Memory B cell (primary cell): ENCODE measurements around the gene CCDC124.

ENCODE experiments used
- ATAC-seq: fragments of 150-1000 bp; cut with Tn5 transposase; 2 replicates; pipeline ENCODE4 v1.10.0; 2021; ENCODE audit warnings: low read depth, mild to moderate bottlenecking, moderate library complexity
- DNase-seq, 2 donors: peaks; one replicate each; pipeline ENCODE4 v3.0.0; 2022; ENCODE audit warnings: low spot score in 2 of 2
- H3K27ac Mint-ChIP-seq: one replicate; pipeline ENCODE4 v1.8.0; 2022; ENCODE audit warnings: mild to moderate bottlenecking, moderate library complexity, mixed read lengths
- H3K27me3 Mint-ChIP-seq: one replicate; pipeline ENCODE4 v1.8.0; 2022; ENCODE audit warnings: mixed read lengths
- H3K36me3 Mint-ChIP-seq: one replicate; pipeline ENCODE4 v1.8.0; 2022; ENCODE audit warnings: mild to moderate bottlenecking, mixed read lengths
- H3K4me1 Mint-ChIP-seq: one replicate; pipeline ENCODE4 v1.8.0; 2022; ENCODE audit warnings: mixed read lengths
- H3K4me3 Mint-ChIP-seq: one replicate; pipeline ENCODE4 v1.8.0; 2022; ENCODE audit warnings: mild to moderate bottlenecking, moderate library complexity, mixed read lengths
- H3K9me3 Mint-ChIP-seq: one replicate; pipeline ENCODE4 v1.8.0; 2022; ENCODE audit warnings: mixed read lengths

Gene CCDC124

DNA sequence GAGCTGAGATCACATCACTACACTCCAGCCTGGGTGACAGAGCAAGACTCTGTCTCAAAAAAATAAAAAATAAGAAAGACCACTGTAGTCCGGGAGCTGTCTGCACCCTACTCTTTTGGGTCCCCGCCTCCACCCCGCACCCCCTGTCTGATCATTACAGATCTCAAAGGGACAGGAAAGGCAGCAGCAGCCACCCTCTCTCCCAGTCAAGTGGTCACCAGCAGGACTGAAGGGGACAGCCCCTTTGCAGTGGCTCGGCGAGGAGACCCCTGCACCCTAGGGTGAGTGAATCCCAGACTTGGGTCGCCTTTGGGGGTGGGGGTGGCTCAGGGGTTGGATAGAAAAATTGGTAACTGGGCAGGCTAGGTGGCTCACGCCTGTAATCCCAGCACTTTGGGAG, 21.6 kb downstream of the CCDC124 start:
- Mint-ChIP-seq H3K27ac (no peak overlapping the region), H3K27me3 (peaks cover 27% of the 10 kb centered on the region), H3K36me3 (no peaks in the 10 kb centered on the region), H3K4me3 (no peak overlapping the region), H3K9me3 (no peaks in the 10 kb centered on the region), H3K4me1 (peaks cover 28% of the 10 kb centered on the region)
- ATAC-seq (no peak), DNase-seq (no peak)

DNA sequence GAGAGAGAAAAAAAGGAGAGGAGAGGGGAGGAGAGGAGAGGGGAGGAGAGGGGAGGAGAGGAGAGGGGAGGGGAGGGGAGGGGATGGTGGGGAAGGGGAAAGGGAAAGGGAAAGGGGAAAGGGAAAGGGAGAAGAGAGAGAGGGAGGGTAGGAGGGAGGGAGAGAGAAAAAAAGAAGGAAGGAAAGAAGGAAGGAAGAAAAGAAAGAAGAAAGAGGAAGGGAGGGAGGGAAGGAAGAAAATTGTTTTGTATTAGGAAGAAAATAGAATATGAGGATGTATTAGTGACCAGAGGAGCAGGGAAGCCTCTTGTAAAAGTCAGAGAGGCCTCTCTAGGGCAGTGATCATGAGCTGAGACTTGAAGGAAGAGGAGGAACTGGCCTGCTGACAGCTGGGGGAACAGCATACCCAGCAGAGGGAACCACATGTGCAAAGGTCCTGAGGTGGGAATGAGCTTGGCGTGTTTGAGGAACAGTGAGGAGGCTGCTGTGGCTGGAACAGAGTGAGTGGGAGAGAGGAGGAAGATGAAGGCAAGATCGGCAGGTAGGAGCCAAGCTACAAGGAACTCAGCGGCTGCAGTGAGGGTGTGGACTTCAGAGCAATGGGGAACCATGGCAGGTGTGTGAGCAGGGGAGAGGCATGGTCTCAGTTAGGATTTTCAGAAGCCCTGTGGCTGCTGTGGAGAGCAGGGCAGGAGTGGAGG, 24.5 kb downstream of the CCDC124 start:
- Mint-ChIP-seq H3K9me3 (no peaks in the 10 kb centered on the region), H3K4me1 (peaks cover 8% of the 10 kb centered on the region), H3K4me3 (no peak overlapping the region), H3K36me3 (no peaks in the 10 kb centered on the region), H3K27ac (no peak overlapping the region), H3K27me3 (peaks cover 20% of the 10 kb centered on the region)
- no peak for DNase-seq
- ATAC-seq = no peak

GRCh38 chr19:17957885-17958284, 25.1 kb downstream of the CCDC124 start:
- peaks cover 18% of the 10 kb centered on the region for H3K27me3 Mint-ChIP-seq

GRCh38 chr19:17963936-17964691, 31.3 kb downstream of the CCDC124 start:
- Mint-ChIP-seq H3K27me3 (peaks cover 28% of the 10 kb centered on the region), H3K4me1 (peaks cover 6% of the 10 kb centered on the region), H3K27ac (no peak overlapping the region), H3K36me3 (no peaks in the 10 kb centered on the region), H3K9me3 (no peaks in the 10 kb centered on the region), H3K4me3 (no peak overlapping the region)
- no peak for DNase-seq
- ATAC-seq = no peak

More at GRCh38 chr19:17957885-17958284, 25.1 kb downstream of the CCDC124 start:
- ATAC-seq (no peak), DNase-seq (no peak)
- Mint-ChIP-seq H3K27ac (no peak overlapping the region), H3K4me1 (peaks cover 5% of the 10 kb centered on the region), H3K9me3 (no peaks in the 10 kb centered on the region), H3K4me3 (no peak overlapping the region), H3K36me3 (no peaks in the 10 kb centered on the region)

GRCh38 chr19:17965370-17966128, 32.7 kb downstream of the CCDC124 start:
- no peaks in the 10 kb centered on the region for H3K36me3 Mint-ChIP-seq
- no peaks in the 10 kb centered on the region for H3K9me3 Mint-ChIP-seq
- DNase-seq (no peak), ATAC-seq (no peak)
- peaks cover 29% of the 10 kb centered on the region for H3K27me3 Mint-ChIP-seq
- no peak overlapping the region for H3K4me3 Mint-ChIP-seq
- H3K27ac Mint-ChIP-seq = no peak overlapping the region
- H3K4me1 Mint-ChIP-seq = peaks cover 6% of the 10 kb centered on the region

DNA sequence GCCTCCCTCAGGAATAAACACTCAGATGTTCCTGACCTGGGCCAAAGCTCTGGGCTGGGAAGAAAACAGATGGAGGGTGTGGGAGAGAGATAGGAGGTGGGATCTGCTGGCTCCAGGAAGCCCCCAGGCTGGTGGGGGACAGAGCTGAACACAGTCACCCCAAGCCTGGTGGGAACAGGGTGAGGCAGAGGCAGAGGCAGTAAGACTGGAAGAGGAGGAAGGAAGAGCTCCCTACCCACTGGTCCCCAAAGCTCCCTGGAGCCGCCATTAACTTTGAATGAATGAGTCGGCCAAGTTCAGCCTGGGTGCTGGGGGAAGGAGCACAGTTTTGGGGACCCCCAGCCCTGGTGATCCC, 33.3 kb downstream of the CCDC124 start:
- Mint-ChIP-seq H3K27me3 (peaks cover 29% of the 10 kb centered on the region), H3K27ac (no peak overlapping the region), H3K4me3 (no peak overlapping the region), H3K36me3 (no peaks in the 10 kb centered on the region), H3K9me3 (no peaks in the 10 kb centered on the region), H3K4me1 (peaks cover 6% of the 10 kb centered on the region)
- DNase-seq (no peak), ATAC-seq (no peak)

GRCh38 chr19:17966550-17967256, 33.9 kb downstream of the CCDC124 start, which contains the start of gene KCNN1:
KCNN1 (plus strand) TSS chr19:17967107; CDS start chr19:17973889, 6,782 bp downstream.
- Mint-ChIP-seq H3K9me3 (no peaks in the 10 kb centered on the region), H3K36me3 (no peaks in the 10 kb centered on the region), H3K27me3 (peaks cover 29% of the 10 kb centered on the region), H3K4me3 (peak within 1 kb of the TSS; percentile 79), H3K27ac (no peak within 1 kb of the TSS), H3K4me1 (peaks cover 6% of the 10 kb centered on the region)
- DNase-seq (no peak), ATAC-seq (peak; percentile 41)

DNA sequence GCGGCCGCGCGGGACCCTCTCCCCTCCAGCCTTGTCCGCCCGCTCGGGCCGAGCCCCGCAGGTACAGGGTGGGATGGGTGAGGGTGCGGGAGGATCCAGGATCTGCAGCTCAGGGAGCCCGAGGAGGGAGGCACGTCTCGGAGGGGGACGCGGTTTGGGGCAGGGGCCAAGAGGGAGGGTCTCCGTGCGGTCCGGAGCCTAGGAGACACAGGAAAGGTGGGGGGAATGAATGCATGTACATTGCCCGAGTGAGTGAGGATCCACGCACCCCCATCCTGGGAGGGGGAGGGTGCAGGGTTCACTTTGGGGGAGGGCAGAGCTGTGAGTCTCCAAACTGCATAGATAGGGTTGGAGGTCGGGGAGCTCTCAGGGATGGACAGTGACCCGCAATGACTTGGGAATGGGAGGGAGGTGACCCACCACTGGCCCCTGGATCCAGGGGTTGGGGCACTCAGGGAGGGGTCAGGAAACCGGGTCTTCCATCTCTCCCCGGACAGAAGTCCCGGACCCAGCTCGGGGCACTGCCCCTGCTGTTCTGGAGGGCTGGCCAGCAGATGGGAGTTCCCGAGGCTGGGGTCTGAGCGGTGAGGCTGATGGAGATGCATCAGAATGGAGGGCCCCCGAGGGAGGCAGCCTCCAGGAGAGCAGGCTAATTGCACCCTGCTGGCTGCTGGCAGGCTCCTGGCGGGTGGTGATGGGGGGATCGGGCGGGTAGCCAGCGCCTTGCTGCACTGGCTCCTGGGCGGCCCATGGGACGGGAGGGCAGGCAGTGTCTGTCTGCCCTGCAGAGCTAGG, 34.6 kb downstream of the CCDC124 start:
- H3K4me3 Mint-ChIP-seq = peak overlapping the region; percentile 38
- peaks cover 29% of the 10 kb centered on the region for H3K27me3 Mint-ChIP-seq
- DNase-seq = no peak

GRCh38 chr19:17968362-17968761, 35.5 kb downstream of the CCDC124 start:
- Mint-ChIP-seq H3K27me3 (peaks cover 29% of the 10 kb centered on the region), H3K27ac (no peak overlapping the region), H3K4me1 (peaks cover 6% of the 10 kb centered on the region), H3K4me3 (no peak overlapping the region), H3K36me3 (no peaks in the 10 kb centered on the region), H3K9me3 (no peaks in the 10 kb centered on the region)
- no peak for ATAC-seq
- no peak for DNase-seq

More for the DNA sequence above, 34.6 kb downstream of the CCDC124 start:
- Mint-ChIP-seq H3K36me3 (no peaks in the 10 kb centered on the region), H3K9me3 (no peaks in the 10 kb centered on the region), H3K4me1 (peaks cover 6% of the 10 kb centered on the region), H3K27ac (no peak overlapping the region)
- ATAC-seq = no peak

DNA sequence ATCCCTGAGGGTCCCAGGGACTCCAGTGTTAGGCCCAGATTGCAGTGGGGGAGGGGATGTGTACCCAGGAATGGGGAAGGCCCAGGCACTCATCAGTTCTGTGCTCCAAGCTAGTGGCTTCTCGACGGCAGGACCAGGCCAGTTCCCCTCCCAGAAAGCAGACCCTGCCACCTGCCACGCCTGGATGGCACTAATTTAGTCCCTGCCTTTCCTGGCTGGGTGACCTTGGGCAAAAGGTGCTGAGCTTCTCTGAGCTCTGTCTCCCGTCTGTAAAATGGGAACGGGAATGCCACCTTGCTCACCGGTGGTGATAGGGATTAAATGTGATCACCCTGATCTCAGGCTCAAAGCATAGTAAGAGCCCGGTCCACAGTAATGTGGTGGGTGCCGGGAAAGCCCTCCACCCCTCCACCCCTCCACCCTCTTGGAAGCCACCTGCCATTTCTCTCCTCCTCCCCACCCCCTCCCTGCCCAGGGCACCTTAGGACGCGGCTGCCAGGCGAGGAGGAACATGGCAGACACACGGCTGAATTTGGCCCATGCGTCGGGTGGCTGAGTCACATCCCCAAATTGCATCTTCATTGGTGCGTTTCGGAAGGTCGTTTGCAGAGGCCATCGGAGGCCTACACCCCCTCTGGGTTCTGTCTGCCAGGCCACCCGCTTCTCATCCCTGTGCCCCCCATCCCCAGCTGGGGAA, 36.4 kb downstream of the CCDC124 start:
- no peak overlapping the region for H3K27ac Mint-ChIP-seq
- ATAC-seq (no peak), DNase-seq (no peak)
- no peak overlapping the region for H3K4me3 Mint-ChIP-seq
- H3K27me3 Mint-ChIP-seq = peaks cover 24% of the 10 kb centered on the region
- H3K9me3 Mint-ChIP-seq = no peaks in the 10 kb centered on the region
- no peaks in the 10 kb centered on the region for H3K36me3 Mint-ChIP-seq
- H3K4me1 Mint-ChIP-seq = peaks cover 6% of the 10 kb centered on the region

DNA sequence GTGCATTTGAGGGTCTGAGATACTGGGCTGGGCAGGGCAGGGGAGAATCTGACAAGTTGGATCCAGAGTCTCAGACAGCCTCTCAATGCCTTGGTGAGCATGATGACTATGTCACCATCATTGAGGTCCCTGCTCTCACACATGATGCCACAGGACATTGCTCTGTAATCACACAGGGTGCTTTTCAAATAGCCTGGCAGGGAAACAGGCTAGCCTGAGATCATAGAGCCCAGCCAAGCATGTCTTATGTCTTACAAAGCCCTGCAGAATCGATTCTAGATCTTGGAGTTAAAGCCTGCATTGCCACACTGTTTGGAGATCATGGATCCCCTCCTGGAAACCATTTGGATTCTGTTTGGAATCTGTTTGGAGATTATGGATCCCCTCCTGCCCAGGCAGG, 39.4 kb downstream of the CCDC124 start:
- no peak for DNase-seq
- Mint-ChIP-seq H3K4me3 (no peak overlapping the region), H3K36me3 (no peaks in the 10 kb centered on the region), H3K4me1 (peaks cover 2% of the 10 kb centered on the region), H3K27ac (no peak overlapping the region), H3K27me3 (peaks cover 5% of the 10 kb centered on the region), H3K9me3 (no peaks in the 10 kb centered on the region)
- ATAC-seq = no peak

DNA sequence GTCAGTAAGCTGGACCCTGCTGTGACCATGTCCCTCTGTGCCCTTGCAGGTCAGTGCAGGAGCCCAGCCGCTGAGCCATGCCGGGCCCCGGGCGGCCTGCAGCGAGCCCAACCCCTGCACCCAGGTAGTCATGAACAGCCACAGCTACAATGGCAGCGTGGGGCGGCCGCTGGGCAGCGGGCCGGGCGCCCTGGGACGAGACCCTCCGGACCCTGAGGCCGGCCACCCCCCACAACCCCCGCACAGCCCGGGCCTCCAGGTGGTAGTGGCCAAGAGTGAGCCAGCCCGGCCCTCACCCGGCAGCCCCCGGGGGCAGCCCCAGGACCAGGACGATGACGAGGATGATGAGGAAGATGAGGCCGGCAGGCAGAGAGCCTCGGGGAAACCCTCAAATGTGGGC, 40.9 kb downstream of the CCDC124 start:
- DNase-seq = no peak
- no peaks in the 10 kb centered on the region for H3K36me3 Mint-ChIP-seq
- no peak overlapping the region for H3K27ac Mint-ChIP-seq
- no peaks in the 10 kb centered on the region for H3K9me3 Mint-ChIP-seq
- no peak for ATAC-seq
- H3K4me1 Mint-ChIP-seq = no peaks in the 10 kb centered on the region
- H3K27me3 Mint-ChIP-seq = peaks cover 2% of the 10 kb centered on the region
- H3K4me3 Mint-ChIP-seq = no peak overlapping the region

DNA sequence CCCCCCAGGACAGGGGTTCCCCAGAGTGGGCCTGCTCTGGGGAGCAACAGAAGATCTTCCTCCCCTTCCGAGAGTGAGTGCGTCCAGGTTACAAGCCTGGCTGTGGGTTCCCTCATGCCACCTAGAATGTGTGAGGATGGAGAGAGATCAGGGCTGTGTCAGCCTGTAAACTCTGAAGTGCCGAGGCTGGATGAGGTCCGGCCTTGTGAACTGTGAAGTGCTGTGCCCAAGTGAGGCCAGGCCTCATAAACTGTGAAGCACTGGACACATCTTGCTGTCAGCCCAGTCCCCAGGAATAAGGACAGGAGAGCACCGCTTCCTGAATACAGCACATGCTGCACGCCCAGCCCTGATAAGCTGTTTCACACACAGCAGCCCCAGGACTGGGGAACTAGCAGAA, 41.7 kb downstream of the CCDC124 start:
- Mint-ChIP-seq H3K4me3 (no peak overlapping the region), H3K27me3 (no peaks in the 10 kb centered on the region), H3K27ac (no peak overlapping the region), H3K36me3 (no peaks in the 10 kb centered on the region), H3K4me1 (no peaks in the 10 kb centered on the region), H3K9me3 (no peaks in the 10 kb centered on the region)
- ATAC-seq (no peak), DNase-seq (no peak)
